H9 (cell line): ENCODE data around the gene KIF1A. TPM values are rescaled to one million over a fixed set of nuclear protein-coding genes. Genes with fewer than 3 reads are reported as not detected.

ENCODE experiments used
- DNase-seq: peaks from one replicate; pipeline ENCODE4 v3.0.0-alpha.2; 2017
- H2AFZ ChIP-seq: one replicate; pipeline ENCODE4 v1.6.1; 2013; ENCODE audit warnings: mild to moderate bottlenecking, low read length, control low read depth, moderate library complexity
- H2AK5ac ChIP-seq: 2 replicates; pipeline ENCODE4 v1.6.1; 2013; ENCODE audit warnings: low read length, control low read depth, mixed read lengths; ENCODE audit not compliant: insufficient read length
- H2BK120ac ChIP-seq: one replicate; pipeline ENCODE4 v1.6.1; 2013; ENCODE audit warnings: low read depth, mild to moderate bottlenecking, low read length, control low read depth, inconsistent platforms; ENCODE audit not compliant: poor library complexity, severe bottlenecking
- H2BK12ac ChIP-seq: 2 replicates; pipeline ENCODE4 v1.6.1; 2013; ENCODE audit warnings: low read length, control low read depth, mixed read lengths, low read depth; ENCODE audit not compliant: insufficient read length
- H2BK15ac ChIP-seq: 2 replicates; pipeline ENCODE4 v1.6.1; 2013; ENCODE audit warnings: low read depth, low read length, control low read depth
- H2BK20ac ChIP-seq: one replicate; pipeline ENCODE4 v1.6.1; 2013; ENCODE audit warnings: low read depth, mild to moderate bottlenecking, low read length, control low read depth, inconsistent platforms; ENCODE audit not compliant: poor library complexity, severe bottlenecking
- H2BK5ac ChIP-seq: 2 replicates; pipeline ENCODE4 v1.6.1; 2013; ENCODE audit warnings: low read length, control low read depth, mixed read lengths; ENCODE audit not compliant: insufficient read length
- H3K14ac ChIP-seq: 2 replicates; pipeline ENCODE4 v1.6.1; 2013; ENCODE audit warnings: low read length, control low read depth; ENCODE audit not compliant: insufficient read depth
- H3K18ac ChIP-seq: 2 replicates; pipeline ENCODE4 v1.6.1; 2013; ENCODE audit warnings: low read depth, mild to moderate bottlenecking, mixed read lengths, low read length, control low read depth; ENCODE audit not compliant: insufficient read length
- H3K23ac ChIP-seq: 2 replicates; pipeline ENCODE4 v1.6.1; 2013; ENCODE audit warnings: low read length, control low read depth, mixed read lengths, low read depth; ENCODE audit not compliant: insufficient read length
- H3K23me2 ChIP-seq: 2 replicates; pipeline ENCODE4 v1.6.1; 2013; ENCODE audit warnings: low read depth, mild to moderate bottlenecking, mixed read lengths, low read length, control low read depth; ENCODE audit not compliant: insufficient read length, poor library complexity, severe bottlenecking
- H3K27ac ChIP-seq: 2 replicates; pipeline ENCODE4 v1.5.1; 2013; ENCODE audit warnings: low read length, control low read depth, mixed read lengths, low read depth; ENCODE audit not compliant: insufficient read length
- H3K27me3 ChIP-seq: 2 replicates; pipeline ENCODE4 v1.6.1; 2013; ENCODE audit warnings: low read length, control low read depth, inconsistent platforms; ENCODE audit not compliant: insufficient read depth
- H3K4ac ChIP-seq: 2 replicates; pipeline ENCODE4 v1.6.1; 2013; ENCODE audit warnings: low read depth, mild to moderate bottlenecking, control low read depth, inconsistent platforms, low read length, moderate library complexity
- H3K4me1 ChIP-seq: 2 replicates; pipeline ENCODE4 v1.6.1; 2013; ENCODE audit warnings: low read length, control low read depth, inconsistent platforms; ENCODE audit not compliant: insufficient read depth
- H3K4me2 ChIP-seq: 2 replicates; pipeline ENCODE4 v1.6.1; 2013; ENCODE audit warnings: low read length, control low read depth, mixed read lengths; ENCODE audit not compliant: insufficient read length, insufficient read depth
- H3K56ac ChIP-seq: 2 replicates; pipeline ENCODE4 v1.6.1; 2013; ENCODE audit warnings: low read depth, mild to moderate bottlenecking, mixed read lengths, low read length, control low read depth; ENCODE audit not compliant: insufficient read length
- H3K79me1 ChIP-seq: 2 replicates; pipeline ENCODE4 v1.6.1; 2013; ENCODE audit warnings: low read depth, mild to moderate bottlenecking, moderate library complexity, low read length, control low read depth, inconsistent platforms; ENCODE audit not compliant: insufficient read depth, poor library complexity, severe bottlenecking
- H3K79me2 ChIP-seq: 2 replicates; pipeline ENCODE4 v1.6.1; 2013; ENCODE audit warnings: low read length, control low read depth, inconsistent platforms; ENCODE audit not compliant: insufficient read depth
- H3K9ac ChIP-seq: 2 replicates; pipeline ENCODE4 v1.6.1; 2013; ENCODE audit warnings: low read length, control low read depth, mixed read lengths; ENCODE audit not compliant: insufficient read length; ENCODE audit errors: extremely low read depth
- H3K9me3 ChIP-seq: one replicate; pipeline ENCODE4 v1.6.1; 2013; ENCODE audit warnings: low read depth, low read length, inconsistent platforms; ENCODE audit not compliant: control insufficient read depth
- H3T11ph ChIP-seq: one replicate; pipeline ENCODE4 v1.6.1; 2013; ENCODE audit warnings: mild to moderate bottlenecking, low read length, control low read depth, inconsistent platforms
- H4K20me1 ChIP-seq: one replicate; pipeline ENCODE4 v1.6.1; 2013; ENCODE audit not compliant: control insufficient read depth, insufficient read length, insufficient read depth
- H4K5ac ChIP-seq: 2 replicates; pipeline ENCODE4 v1.6.1; 2013; ENCODE audit warnings: low read depth, mild to moderate bottlenecking, mixed read lengths, low read length, control low read depth; ENCODE audit not compliant: insufficient read length
- H4K8ac ChIP-seq: replicated peaks from 2 replicates; pipeline ENCODE4 v1.6.1; 2013; ENCODE audit warnings: low read length, control low read depth, mixed read lengths, low read depth; ENCODE audit not compliant: insufficient read length
- H4K91ac ChIP-seq: 2 replicates; pipeline ENCODE4 v1.6.1; 2013; ENCODE audit warnings: low read depth, mild to moderate bottlenecking, moderate library complexity, mixed read lengths, low read length, control low read depth; ENCODE audit not compliant: insufficient read length
- H3K27ac Mint-ChIP-seq, 3 experiments: 2 replicates in 2 of 3; 3 replicates in 1 of 3; pipeline ENCODE4 v1.8.0; 2020 to 2021; ENCODE audit warnings: mixed read lengths in 3 of 3, mild to moderate bottlenecking in 1 of 3, moderate library complexity in 1 of 3
- H3K27me3 Mint-ChIP-seq: 2 replicates; pipeline ENCODE4 v1.8.0; 2021; ENCODE audit warnings: low read depth, mild to moderate bottlenecking, moderate library complexity, mixed read lengths
- H3K36me3 Mint-ChIP-seq, 3 experiments: 2 replicates in 2 of 3; 3 replicates in 1 of 3; pipeline ENCODE4 v1.8.0; 2020 to 2021; ENCODE audit warnings: low read depth in 3 of 3, mixed read lengths in 3 of 3; ENCODE audit not compliant: insufficient read depth in 1 of 3
- H3K4me1 Mint-ChIP-seq, 2 experiments: 2 replicates each; pipeline ENCODE4 v1.8.0; 2020; ENCODE audit warnings: mixed read lengths in 2 of 2
- H3K4me3 Mint-ChIP-seq, 2 experiments: 2 replicates in 1 of 2; 3 replicates in 1 of 2; pipeline ENCODE4 v1.8.0; 2020 to 2021; ENCODE audit warnings: mild to moderate bottlenecking in 2 of 2, mixed read lengths in 2 of 2, moderate library complexity in 1 of 2
- H3K9me3 Mint-ChIP-seq, 2 experiments: 2 replicates in 1 of 2; 3 replicates in 1 of 2; pipeline ENCODE4 v1.8.0; 2020; ENCODE audit warnings: mild to moderate bottlenecking in 2 of 2, mixed read lengths in 2 of 2, moderate library complexity in 1 of 2
- WGBS: extraction: QIAGEN DNeasy Blood & Tissue Kit; methylation state at CpG from one replicate; pipeline ENCODE4 v1.1.7; 2013; ENCODE audit warnings: missing lambda C conversion rate, low lambda C conversion rate, mixed read lengths; ENCODE audit not compliant: insufficient read length; ENCODE audit errors: extremely low coverage; 5-methylcytosine and 5-hydroxymethylcytosine counted together
- total RNA-seq: library from RNA; stranded (reverse); gene quantifications from 2 replicates; pipeline ENCODE4 v1.2.1, GENCODE V29; 2021
- TF ChIP-seq, protein P1 (sequence below): fragments of 200-600 bp; sonication (generic); conservative IDR thresholded peaks from 3 replicates; pipeline ENCODE4 v1.8.0; 2021; ENCODE audit warnings: antibody characterized with exemption, mild to moderate bottlenecking

The KIF1A gene
- total RNA-seq, 1 experiment from 2014 or later: 204 TPM

DNA sequence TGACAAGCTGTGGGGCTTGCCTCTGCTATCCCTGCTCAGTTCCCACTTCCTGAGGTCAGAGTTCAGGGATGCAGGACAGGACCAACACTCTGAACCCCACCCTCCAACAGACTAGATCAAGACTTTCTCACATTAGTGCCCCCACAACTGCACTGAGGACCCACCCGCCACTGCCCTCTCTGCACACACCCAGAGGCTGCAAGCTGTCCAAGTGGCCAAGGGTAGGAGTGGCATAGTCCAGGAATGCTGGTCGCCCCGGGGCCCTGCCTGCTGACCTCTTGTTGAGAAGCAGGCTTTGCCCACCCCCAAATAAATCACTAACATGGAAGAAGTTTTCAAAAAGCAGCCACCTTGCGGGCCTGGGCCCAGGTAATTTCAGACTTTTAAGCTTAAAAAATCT, 5.5 kb upstream of the KIF1A start:
- no peak overlapping the region for H3K18ac ChIP-seq
- no peak overlapping the region for H2BK20ac ChIP-seq
- DNase-seq: no peak
- no peaks in the 10 kb centered on the region for H3K79me2 ChIP-seq
- no peak overlapping the region for H3K56ac ChIP-seq
- Mint-ChIP-seq H3K9me3 (peaks cover 4 to 6% of the 10 kb centered on the region in 2 experiments; a peak in 3 of 5 replicates), H3K27me3 (peaks cover 88% of the 10 kb centered on the region), H3K27ac (no peak overlapping the region), H3K36me3 (peaks cover 2 to 8% (median 4%) of the 10 kb centered on the region in 3 experiments; a peak in 5 of 7 replicates), H3K4me3 (no peak overlapping the region; a peak in 1 of 5 replicates), H3K4me1 (peaks cover 9 to 19% of the 10 kb centered on the region in 2 experiments)
- no peak overlapping the region for H4K5ac ChIP-seq
- no peak overlapping the region for H3K4me2 ChIP-seq
- H3K4me1 ChIP-seq: no peaks in the 10 kb centered on the region
- H3K4ac ChIP-seq: no peak overlapping the region
- no peak overlapping the region for H3T11ph ChIP-seq
- peaks cover 2% of the 10 kb centered on the region for H3K27me3 ChIP-seq
- H3K23me2 ChIP-seq: peaks cover 6% of the 10 kb centered on the region
- no peaks in the 10 kb centered on the region for H3K9me3 ChIP-seq
- WGBS: no CpG with 5 or more reads among the region's 4 CpGs
- H3K23ac ChIP-seq: no peak overlapping the region
- H3K27ac ChIP-seq: no peak overlapping the region
- H2BK12ac ChIP-seq: no peak overlapping the region
- no peak overlapping the region for H4K8ac ChIP-seq
- H2AFZ ChIP-seq: no peak overlapping the region
- H3K79me1 ChIP-seq: no peaks in the 10 kb centered on the region
- H4K91ac ChIP-seq: no peak overlapping the region
- H2BK5ac ChIP-seq: no peak overlapping the region
- no peak overlapping the region for H2AK5ac ChIP-seq
- TF ChIP-seq, protein P1, sequence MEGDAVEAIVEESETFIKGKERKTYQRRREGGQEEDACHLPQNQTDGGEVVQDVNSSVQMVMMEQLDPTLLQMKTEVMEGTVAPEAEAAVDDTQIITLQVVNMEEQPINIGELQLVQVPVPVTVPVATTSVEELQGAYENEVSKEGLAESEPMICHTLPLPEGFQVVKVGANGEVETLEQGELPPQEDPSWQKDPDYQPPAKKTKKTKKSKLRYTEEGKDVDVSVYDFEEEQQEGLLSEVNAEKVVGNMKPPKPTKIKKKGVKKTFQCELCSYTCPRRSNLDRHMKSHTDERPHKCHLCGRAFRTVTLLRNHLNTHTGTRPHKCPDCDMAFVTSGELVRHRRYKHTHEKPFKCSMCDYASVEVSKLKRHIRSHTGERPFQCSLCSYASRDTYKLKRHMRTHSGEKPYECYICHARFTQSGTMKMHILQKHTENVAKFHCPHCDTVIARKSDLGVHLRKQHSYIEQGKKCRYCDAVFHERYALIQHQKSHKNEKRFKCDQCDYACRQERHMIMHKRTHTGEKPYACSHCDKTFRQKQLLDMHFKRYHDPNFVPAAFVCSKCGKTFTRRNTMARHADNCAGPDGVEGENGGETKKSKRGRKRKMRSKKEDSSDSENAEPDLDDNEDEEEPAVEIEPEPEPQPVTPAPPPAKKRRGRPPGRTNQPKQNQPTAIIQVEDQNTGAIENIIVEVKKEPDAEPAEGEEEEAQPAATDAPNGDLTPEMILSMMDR: no peak
- no peak overlapping the region for H3K9ac ChIP-seq
- H2BK15ac ChIP-seq: no peak overlapping the region
- no peak overlapping the region for H3K14ac ChIP-seq
- no peaks in the 10 kb centered on the region for H4K20me1 ChIP-seq
- no peak overlapping the region for H2BK120ac ChIP-seq
